T1000 (cell line): ENCODE measurements around the gene CCT8.

Experiments used
- DNase-seq: peaks from one replicate; lab custom pipeline; 2025; ENCODE audit warnings: mixed read lengths; lab: John Stamatoyannopoulos, UW

Gene CCT8, protein sequence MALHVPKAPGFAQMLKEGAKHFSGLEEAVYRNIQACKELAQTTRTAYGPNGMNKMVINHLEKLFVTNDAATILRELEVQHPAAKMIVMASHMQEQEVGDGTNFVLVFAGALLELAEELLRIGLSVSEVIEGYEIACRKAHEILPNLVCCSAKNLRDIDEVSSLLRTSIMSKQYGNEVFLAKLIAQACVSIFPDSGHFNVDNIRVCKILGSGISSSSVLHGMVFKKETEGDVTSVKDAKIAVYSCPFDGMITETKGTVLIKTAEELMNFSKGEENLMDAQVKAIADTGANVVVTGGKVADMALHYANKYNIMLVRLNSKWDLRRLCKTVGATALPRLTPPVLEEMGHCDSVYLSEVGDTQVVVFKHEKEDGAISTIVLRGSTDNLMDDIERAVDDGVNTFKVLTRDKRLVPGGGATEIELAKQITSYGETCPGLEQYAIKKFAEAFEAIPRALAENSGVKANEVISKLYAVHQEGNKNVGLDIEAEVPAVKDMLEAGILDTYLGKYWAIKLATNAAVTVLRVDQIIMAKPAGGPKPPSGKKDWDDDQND

DNA sequence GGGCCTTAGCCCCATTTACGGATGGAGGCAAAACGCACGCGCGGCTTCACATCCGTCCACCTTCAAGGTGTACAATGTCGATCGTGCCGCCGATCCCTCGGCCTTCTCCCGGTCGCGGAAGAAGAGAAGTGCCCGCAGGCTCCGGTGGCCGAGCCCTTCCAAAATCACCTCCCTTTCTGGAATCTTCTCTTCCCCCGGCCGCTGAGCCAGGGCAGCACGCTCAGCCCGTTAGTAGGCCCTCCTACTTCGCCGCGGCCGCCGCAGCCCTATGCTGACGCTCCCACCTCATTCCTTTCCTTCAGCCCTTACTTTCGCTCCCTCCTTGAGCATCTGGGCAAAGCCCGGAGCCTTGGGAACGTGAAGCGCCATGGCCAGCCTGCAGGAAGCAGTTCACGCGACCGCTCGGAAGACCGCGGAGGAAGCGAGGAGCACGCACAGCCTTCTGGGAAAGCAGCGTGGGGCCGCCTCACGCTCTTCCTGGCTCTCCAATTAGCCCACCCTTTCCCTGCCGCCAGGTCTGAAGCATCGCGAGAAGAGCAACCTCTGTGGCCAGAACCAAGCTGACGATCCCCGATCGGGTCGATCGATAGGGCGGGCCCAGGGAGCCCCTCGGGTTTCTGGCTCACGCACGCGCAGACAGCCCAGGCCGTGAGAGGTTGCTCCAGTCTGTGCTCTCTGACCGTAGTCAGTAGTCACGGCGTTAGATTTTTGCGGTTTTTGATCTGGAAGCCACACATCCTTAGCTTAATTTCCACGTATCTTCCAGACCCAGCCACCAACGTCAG is at the start of gene CCT8:
Gene CCT8, minus strand, starts transcription at position 427 of the 785 bp plus-strand sequence. Its CDS starts 58 bp downstream, at position 369.
- DNase-seq = peak; percentile 99

DNA sequence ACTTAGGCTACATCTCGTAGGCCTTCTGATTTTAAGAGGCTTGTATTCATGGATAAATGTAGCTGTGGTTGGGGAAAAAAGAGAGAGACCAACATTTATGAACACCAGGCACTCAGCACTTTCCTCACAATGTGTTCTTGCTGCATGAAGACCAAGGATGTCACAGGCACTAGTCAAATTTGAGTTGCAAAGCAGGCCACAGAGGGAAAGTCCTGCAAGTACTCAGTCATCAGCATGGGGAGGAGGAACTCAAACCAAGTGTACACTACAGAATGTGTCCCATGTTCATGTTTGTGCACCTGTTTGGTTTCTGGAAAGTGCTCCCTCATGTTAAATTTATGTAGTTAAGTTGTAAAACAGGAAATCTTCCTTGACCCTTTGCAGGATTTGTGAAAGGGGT is 48.3 kb upstream of the CCT8 start:
- DNase-seq = no peak

DNA sequence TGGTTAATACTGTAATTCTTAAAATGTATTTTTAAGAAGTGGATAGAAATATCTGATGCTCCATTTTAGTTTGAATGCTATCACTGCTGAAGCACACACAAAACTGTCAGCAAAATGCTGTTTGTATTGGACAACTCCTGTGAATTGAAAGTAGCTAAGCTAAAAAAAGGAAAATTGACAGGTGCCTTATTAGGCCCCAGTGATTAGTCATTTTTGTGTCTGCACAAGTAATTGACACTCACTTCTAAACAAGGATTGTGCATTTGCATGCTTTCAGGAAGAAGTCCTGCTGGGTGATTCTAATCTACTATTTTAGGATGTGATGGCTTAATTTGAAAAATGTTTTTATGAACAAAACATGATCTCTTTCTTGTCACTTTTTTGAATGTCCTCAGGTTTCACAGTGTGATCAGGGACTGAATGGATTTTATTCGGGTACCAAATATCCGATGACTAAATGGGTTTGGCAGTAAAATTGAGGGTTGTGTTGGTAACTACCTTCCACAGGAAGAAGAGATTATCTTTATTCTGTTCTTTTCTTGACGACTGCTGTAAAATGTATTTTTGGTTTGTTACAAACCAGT is 44.0 kb upstream of the CCT8 start:
- DNase-seq = no peak

DNA sequence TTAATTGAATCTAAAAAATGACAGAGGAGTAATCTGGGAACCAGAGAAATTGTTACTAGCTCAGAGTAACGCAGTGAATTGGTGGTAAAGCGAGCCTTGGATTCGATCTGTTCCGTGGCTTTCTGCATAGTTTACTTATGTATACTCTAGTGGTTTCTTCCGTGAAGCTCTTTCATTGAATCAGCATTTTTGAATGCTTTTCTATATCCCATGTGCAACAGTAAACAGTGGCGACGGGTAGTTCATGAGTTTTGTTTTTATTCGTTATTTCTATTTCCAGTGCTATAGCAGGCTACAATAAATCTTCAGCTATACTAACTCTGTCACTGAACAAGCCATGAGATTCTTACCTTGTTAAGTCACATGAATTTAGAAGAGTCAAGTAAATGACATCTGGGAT is 42.5 kb upstream of the CCT8 start:
- DNase-seq = no peak

DNA sequence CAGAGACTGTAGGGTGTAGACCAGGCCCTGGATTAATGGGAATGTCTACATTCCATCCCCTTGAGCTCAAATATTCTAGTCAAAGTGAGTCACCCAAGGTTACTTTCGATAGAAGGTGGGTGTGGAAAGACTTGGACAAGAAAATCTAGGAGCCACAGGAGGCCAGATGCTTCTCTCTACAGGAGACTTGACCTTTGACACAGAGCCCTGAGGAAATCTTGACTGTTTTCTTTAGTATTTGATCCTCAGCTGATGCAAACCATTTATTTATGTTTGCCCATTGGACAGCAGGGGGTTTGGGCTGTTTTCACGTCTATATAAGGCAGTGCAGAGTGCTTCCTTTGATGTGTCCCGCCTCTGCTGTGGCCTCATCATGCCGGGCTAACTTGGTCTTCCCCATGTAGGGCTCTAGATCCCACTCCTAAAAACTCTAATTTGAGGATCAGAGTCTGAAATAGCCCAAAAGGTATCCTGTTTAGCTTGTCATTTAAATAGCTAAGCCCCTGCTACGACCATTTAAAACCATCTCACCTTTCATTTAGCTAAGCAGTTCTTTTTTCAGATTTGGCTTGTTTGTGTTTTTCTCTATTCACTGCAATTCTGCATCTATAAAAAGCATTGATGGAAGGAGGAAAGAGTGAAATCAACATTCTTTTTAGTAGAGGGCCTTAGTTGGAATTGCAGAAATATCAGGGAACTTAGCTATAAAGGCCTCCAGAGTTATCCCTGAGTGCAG is 41.5 kb upstream of the CCT8 start:
- DNase-seq = peak; percentile 79

DNA sequence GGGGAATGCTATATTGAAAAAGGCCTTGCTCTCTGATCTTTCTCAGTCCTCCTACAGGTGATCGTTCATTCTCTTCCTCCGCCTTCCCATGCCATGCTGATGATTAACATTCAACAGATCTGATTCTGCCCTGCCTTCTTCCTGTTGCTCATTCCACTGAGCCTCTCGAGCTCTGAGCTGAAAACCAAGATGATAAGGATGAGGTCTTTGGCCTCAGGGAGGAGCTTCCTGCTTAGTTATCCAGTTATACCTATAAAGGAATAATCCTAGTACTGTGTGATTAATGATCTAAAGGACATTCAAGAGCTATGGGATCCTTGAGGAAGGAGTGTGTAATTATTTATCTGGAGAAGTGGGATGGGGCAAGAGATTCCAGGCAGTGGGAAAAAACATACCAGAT is 31.8 kb upstream of the CCT8 start:
- no peak for DNase-seq

DNA sequence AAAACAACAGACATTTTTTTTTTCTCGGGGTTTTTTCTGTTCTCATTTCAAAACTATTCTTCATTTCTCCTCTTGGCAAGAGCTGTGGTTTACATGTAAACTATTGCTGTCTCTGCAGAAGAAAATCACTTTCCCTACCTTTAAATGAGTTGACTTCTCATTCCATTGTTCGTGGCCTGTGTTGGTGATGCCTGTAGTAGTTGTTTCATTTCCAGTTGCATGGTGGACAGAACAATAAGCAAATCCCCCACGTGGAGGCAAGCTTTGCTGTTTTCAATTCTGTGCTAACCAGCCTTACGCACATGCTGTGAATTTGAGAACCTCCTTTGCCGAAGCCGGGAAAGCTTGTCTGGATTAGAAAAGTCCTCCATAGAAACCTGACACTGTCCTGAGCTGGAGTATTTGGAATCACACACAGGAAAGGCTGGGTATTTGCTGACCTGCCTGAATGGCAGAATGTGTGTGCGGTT is 30.8 kb upstream of the CCT8 start:
- no peak for DNase-seq

DNA sequence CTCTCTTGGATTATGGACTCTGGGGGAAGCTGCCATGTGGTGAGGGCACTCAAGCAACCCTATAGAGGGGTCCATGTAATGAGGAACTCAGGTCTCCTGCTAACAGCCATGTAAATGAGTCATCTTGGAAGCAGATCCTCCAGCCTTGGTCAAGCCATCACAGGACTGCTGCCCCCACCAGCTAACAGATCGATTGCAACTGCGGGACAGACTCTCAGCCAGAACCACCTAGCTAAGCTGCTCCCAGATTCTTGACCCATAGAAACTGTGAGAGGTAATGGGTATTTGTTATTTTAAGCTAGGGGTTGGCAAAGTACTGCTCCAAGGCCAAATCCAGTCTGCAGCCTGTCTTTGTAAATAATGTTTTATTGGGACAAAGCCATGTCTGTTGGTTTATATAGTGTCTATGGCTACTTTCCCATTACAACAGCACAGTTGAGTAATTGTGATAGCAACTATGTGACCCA is 29.4 kb upstream of the CCT8 start:
- DNase-seq = no peak

DNA sequence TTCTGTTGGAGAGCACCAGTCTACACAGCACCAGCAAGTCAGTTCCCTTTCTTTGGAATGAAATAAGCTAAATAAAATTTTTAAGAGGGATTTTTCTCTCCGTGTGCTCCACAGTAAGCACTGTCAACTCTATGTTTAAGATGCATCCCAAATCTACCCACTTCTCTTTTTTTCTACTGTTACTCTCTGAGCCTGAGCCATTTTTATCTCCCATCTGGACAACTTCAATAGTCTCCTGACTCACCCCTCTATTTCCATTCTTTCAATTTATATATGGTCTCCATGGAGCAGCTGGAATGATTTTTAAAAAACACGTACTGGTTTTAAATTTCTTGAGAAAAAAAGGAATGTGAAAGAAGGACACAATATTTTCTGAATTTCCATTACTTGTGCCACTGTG is 24.7 kb upstream of the CCT8 start:
- no peak for DNase-seq

DNA sequence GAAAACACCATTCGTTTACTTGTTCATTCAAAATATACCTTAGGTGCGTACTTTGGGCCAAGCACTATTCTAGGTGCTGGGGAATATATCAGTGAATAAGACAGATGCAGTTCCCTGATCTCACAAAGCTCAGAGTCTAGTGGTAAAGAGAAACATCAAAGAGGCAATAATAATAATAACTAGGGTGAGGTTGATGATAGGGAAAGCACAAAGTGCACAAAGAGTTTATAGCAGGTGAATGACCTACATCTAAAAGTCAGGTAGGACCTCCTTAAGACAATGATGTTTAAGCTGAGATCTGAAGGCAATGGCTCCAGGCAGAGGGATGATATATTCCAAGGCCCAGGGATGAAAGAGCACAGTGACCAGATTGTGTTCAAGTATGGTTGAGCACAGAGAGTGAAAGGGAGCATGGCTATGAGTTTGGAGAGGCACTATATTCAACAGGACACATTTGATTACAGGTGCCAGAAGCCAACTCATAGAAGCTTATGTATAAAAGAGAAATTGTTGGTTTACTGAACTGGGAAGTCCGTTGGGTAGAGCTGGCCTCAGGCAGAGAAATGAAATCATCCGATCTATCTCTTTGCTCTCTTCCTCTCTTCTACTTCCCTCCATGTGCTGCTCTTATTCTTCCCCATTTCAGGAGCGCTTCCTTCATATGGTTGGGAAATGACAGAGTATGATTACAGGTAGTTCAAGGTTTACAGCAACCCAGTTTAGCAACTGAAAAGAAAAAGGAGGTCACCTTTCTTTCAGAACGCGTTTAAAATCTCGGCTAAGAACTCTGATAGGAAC is 23.0 kb upstream of the CCT8 start:
- no peak for DNase-seq

DNA sequence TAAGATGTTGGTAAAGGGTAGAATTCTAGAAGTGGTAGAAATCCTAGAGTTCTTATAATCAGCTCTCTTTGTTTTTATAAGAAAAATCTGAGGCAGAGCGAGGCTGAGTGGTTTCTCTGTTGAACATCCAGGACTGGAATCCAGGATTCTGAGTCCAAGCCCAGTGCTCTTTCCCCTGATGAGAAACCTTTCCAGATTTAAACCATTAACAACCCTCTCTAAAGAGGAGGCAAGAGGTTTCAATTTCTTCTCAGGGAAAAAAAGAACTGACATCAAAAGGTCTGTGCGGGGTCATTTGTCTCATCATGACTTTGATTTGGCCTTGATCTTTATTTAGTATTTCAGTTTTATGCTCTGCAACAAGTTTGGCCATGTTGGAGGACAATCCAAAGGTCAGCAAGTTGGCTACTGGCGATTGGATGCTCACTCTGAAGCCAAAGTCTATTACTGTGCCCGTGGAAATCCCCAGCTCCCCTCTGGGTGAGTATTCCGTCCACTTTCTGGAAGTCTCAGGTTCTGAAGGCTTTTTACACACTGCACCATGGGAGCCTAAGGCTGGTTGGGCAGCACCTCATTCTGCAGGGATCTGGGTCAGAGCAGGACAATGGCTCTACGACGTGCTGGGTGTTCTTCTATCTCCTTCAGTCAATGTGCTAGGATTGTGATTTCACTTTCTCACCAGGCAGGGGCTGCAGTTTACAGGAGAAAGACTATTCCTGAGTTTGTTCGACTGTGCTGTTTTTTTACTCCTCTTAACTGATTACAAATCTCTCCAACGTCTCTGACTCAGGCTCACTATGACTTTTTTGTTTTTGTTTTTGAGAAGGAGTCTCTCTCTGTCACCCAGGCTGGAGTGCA is 18.9 kb upstream of the CCT8 start:
- DNase-seq = no peak

DNA sequence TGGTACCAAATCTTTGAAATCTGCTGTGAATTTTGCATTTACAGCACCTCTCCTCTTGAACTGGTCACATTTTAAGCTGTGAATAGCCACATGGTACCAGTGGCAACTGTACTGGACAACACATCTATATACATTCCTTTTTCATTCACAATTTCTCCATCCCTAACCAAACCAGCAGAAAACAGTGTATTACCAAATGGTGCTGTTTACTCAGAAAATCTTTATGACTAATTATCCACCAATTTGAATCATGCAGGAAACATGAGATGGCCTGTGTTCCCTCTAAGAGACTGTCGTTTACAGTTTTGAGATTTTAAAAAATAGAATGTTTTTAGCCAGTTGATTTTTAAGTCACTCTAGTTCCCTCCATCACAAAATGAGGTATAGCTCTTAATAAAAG is 17.6 kb upstream of the CCT8 start:
- DNase-seq = no peak

DNA sequence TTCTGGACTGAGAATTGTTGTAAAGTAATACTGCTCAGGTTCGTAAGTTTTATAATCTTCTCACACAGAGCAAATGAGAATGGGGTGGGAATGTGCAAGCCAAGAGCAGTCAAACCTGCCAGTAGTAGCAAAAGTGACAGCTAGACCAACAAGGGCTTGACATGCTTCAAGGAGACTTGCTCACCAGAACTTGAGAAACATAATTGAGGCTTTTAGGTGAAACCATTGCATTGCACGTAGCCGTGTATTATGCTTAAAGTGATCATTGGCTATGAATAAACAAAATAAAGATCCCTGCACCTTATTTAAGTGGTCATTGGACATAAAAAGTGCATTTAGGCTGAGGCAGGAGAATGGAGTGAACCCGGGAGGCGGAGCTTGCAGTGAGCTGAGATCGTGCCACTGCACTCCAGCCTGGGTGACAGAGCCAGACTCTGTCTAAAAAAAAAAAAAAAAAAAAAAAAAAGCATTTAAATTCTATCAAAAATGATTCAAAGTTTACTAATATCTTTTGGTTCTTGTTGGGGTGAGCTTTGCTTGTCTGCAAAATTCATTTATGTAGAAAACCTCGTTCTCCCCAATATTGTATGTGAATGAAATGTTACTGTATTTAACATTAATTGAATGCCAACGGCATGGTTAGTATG is 11.8 kb upstream of the CCT8 start:
- no peak for DNase-seq

DNA sequence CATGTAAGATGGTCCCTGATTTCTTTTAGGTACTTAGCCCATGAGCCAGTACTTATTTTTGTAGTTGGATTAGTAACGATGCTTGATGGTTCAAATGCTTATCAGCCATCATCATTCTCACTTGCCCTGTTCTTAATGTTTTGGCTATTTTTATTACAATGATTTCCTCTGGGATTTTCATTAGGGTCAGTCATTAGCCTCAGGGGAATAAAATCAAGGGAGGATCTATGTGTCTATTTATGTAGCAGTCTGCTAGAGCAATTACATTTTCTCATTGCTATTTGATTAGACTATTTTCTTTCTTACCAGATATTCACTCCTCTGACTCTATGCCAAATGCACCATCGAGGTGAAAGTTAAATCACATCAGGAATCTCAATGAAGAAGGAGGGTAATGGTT is 10.9 kb upstream of the CCT8 start:
- no peak for DNase-seq

DNA sequence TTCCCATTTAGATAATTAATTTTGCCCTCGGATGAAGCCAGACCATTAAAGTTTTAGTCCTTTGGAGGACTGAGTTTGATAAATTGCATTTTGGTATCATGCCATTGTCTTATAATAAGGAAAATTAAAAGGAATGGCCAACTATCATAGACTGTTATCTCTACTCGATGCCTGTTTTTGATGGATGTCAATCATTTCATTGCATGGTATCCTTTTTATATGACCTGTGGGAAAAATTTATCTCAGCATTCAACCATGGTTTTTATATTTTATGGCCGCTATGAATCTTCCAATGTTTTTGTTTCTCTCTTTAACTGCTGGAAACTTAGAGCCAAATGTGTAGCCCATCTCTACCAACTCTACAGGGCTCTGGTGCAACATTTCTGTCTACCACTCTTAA is 9.9 kb upstream of the CCT8 start:
- no peak for DNase-seq

DNA sequence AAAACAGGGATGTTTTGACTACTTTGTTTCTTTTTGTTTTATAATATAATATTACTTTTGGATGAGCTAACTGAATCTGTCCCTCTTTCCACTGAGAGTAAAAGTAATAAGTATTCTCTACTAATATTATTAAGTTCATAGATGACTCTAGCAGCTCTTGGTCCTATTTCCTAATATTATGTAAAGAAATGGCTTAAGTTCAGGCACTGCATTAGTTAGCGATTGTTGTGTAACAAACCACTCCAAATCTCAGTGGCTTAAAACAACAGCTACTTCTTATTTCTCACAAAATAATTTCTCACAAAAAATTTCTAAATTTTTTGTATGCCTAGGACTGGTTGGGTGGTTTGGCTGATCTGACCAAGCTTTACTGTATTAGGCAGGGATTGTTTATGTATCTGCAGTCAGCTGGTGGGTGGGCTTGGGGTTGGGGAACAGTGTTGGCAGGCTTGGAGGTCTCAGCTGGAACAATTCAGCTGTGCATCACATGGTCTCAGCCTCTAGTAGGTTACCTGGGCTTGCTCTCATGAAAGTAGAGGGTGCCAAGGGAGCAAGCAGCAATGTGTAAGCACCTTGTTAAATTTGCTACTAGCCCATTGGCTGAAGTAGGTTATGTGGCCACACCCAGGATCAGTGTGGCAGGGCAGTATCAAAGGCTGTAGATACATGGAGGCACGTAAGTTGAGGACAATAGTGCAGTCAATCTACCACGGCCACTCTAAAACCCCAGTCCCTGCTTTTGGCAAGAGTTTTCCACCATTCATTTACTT is 8.8 kb upstream of the CCT8 start:
- no peak for DNase-seq

DNA sequence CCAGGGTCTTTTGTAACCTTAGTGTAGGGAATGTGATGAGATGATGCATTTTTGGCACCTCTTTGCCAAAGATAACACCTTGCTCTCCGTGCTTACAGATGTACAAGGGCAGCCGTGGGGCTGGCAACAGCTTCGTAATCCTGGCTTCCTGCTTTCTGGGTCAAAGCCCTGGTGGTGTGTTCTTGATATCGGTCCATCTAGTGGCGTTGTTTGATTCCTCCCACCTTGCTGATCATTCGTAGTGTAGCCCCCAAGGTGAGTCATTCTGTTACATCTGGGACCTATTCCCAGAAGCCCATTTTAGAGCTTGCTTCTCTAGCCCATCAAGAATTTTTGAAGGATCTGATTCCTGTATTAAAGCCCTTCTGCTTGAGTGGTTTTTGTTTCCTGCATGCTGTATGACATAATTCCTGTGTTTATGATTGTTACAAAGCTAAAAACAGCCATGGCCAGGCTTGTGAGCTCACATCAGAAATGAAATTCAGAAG is 7.0 kb upstream of the CCT8 start:
- no peak for DNase-seq
